KG1 (cell line): Measurements from ENCODE around the gene CRTC3.
"Not testable (repeated sequence)": the region's sequence is repeated elsewhere in the genome, so short reads cannot be mapped to it uniquely, and the experiment has no call there.

Experiments used
- DNase-seq: peaks from one replicate; lab custom pipeline; 2025; lab: John Stamatoyannopoulos, UW

Gene CRTC3

GRCh38 chr15:90624278-90624981 lies 94.7 kb downstream of the CRTC3 start:
- no peak for DNase-seq

DNA sequence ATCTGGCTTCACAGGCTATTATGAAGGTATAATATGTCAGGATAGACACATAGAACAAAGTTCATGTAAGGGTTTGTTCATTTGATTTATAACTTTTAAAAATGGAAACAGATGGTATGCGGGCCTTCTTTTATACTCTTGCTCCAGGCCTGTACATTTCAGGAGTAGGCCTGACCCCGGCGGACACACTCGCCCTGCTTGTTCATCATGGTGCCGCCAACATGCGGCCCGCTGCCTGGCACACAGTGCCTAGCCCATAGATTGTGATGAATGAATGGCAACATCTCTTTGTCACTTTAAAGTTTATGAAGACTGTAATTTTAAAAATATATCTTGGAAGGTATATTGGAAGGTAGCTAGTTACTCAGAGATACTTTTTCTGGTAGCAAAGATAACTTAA lies 95.3 kb downstream of the CRTC3 start:
- DNase-seq: no peak

- DNase-seq: no peak
These were observed 99.5 kb downstream of the CRTC3 start for GRCh38 chr15:90629217-90629616.

DNA sequence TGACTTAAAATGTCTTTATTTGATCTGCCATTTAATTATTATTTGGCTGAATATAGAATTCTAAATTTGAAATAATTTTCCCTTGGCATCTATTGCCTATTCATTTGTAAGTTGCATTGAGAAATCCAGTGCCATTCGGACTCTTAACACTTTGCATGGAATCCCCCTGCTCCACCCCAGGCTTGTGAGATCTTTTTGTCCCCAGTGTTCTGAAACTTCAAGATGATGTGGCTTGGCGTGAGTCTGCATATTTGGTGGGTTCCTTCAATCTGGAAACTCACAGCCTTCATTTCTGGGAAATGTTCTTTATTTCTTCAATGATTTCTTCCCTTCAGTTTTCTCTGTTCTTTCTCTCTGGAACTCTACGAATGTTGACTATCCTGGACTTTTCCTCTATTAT lies 103.6 kb downstream of the CRTC3 start:
- no peak for DNase-seq

DNA sequence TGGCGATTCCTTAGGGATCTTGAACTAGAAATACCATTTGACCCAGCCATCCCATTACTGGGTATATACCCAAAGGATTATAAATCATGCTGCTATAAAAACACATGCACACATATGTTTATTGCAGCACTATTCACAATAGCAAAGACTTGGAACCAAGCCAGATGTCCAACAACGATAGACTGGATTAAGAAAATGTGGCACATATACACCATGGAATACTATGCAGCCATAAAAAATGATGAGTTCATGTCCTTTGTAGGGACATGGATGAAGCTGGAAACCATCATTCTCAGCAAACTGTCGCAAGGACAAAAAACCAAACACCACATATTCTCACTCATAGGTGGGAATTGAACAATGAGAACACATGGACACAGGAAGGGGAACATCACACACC lies 107.3 kb downstream of the CRTC3 start:
- not testable (repeated sequence) for DNase-seq

- no peak for DNase-seq
These were observed 108.0 kb downstream of the CRTC3 start for GRCh38 chr15:90637693-90638092.

- DNase-seq: no peak
These were observed 108.5 kb downstream of the CRTC3 start for GRCh38 chr15:90638201-90638691.

- DNase-seq: no peak
These were observed 109.2 kb downstream of the CRTC3 start for GRCh38 chr15:90638963-90639362.

DNA sequence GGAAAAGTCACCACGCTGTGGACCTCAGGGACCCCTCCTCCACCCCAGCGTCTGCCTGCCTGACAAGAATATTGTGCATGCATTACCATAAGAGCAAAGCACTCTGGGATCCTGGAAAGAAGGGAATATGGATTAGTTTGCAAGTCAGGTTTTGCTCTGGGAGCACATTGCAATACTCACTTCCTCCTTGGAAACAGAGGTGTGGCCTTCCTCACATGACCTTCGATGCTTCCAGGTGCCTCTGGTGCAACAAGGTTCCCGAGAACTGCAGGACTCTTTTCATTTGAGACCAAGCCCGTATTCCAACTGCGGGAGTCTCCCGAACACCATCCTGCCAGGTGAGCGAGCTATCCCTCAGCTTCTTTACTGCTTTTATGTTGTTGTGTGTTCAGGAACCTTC lies 111.1 kb downstream of the CRTC3 start:
- no peak for DNase-seq

- DNase-seq: no peak
These were observed 112.1 kb downstream of the CRTC3 start for GRCh38 chr15:90641581-90642463.

DNA sequence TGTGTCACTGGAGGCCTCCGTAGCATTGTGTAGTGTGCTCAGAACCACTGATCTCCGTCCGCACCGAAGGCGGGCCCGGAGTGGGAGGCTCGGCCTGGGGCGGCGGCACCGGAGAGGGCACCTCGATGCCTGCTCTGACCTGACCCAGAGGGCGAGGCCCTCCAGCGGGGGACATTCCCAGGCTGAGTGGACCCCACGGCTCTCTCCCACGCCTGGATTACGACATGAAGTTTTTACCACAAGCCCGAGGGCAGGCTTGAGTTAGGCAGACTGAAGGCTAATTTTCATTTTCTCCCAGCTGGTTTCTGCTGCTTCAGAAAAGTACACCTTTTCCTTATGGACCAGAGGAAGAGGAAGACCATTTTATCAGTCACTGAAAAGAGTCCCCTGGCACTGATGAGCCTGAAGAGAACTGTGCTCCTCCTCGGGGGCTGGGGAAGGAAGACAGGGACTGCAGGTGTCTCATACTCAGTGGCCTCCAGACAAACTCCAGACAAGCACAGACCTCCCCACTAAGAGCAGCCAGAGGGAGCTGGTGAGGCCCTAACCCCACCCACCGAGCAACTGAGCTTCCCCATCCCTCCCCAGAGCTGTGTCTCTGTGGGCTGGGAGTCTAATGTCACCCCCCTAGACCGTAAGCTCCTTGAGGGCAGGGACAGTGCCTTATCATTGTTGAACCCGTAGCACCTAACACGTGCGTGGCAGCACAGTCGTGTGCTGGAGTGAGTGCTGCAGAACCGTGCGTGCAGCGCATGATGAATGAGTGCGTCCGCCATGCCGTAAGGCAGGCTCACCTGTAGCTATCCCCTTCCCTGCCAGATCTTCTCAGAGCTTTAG lies 113.0 kb downstream of the CRTC3 start:
- no peak for DNase-seq

DNA sequence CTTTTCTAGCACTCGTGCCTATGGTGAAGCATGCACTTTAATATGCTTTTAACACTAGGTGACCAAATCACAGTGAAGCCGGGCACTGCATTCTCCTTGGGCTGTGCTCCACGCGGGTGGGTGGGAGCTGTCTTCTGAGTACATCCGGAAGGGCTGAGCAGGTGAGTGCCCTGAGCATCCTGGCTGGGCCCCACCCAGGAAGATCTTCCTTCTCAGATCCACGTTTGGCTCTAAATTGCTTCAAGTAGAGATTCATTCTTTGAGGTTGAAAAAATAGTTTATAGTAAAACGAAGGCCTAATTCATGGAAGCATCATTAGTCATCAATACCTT lies 113.5 kb downstream of the CRTC3 start:
- DNase-seq: no peak

DNA sequence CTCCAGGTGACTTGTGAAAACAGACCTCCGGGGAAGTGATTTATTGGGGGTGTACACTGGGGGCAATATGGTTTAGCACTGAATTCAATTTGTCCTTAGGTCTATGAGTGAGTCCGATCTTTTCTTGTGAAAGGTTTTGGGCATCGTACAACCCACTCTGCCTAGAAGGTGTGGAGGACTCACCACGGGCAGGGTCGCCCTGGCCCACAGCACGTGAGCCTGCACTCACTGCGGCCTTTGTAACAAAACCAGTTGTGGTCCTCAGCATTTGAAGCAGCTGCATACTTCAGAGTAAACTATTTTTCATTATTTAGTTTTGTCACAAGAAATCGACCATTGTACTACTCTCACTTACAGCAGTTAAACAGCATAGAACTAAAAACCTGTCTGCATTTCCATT lies 114.8 kb downstream of the CRTC3 start:
- DNase-seq: no peak

- no peak for DNase-seq
These were observed 115.4 kb downstream of the CRTC3 start for GRCh38 chr15:90644952-90645725.

- DNase-seq: no peak
These were observed 116.3 kb downstream of the CRTC3 start for GRCh38 chr15:90645873-90646575.

DNA sequence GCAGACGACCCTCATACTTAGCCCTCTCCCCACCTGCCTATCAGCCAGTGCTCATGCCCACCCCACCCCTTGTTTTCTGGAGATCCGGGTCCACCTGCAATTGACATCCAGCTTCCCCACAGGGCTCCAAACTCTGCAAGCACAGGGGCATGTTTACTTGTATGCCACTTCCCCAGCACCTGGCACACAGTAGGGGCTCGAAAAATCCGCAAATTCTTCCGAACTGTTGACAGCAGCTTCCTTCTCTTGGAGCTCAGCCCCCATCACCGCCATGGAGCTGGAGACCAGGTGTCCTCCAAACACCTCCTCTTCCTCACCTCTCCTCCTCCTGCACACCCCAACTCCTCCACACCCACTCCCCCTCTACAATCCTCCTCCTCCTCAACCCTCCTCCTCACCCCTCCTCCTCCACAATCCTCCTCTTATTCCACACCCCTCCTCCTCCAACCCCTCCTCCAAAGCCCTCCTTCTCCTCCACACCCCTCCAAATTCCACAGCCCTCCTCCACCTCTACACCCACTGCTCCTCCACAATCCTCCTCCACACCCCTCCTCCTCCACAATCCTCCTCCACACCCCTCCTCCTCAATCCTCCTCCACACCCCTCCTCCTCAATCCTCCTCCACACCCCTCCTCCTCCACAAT lies 117.1 kb downstream of the CRTC3 start:
- no peak for DNase-seq

- DNase-seq: no peak
These were observed 117.6 kb downstream of the CRTC3 start for GRCh38 chr15:90647326-90647725.

DNA sequence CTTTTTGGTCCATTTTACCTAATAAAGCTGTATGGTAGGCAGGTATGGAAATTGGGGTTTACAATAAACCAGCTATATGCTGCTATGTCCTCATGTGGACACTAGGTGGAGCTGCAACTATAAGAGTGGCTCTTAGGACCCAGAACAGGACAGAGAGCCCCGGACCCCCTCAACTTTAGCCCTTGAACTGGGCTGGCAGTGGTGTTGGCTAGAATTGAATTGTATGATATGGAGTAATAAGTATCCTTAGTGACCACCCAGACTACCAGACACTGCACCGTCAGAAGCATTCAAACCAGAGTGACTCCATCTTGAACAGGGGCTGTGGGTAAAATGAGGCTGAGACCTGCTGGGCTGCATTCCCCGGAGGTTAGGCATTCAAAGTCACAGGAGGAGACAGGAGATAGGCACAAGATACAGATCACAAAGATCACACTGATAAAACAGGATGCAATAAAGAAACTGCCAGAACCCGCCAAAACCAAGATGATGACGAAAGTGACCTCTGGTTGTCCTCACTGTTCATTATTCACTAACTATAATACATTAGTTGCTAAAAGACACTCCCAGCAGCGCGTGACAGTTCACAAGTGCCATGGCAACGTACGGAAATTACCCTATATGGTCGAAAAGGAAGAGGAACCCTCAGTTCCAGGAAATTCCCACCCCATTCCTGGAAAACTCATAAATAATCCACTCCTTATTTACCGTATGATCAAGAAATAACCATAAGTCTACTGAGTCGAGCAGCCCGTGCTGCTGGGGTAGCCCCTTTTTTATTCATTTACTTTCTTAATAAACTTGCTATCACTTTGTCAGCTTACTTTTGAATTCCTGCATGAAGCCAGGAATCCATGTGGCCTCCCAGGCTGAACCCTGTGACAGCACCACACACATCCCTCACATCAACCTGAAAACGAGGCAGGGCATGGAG lies 118.7 kb downstream of the CRTC3 start:
- DNase-seq: peak; percentile 32
